Esophagus (tissue), 2 donors: Measurements from ENCODE around the gene AUTS2. TPM values are rescaled to one million over a fixed set of nuclear protein-coding genes. Genes with fewer than 3 reads are reported as not detected.
A peak's percentile ranks its signal among the peaks of the same experiment; 100 is the strongest.

Source experiments
- H3K27ac ChIP-seq, 2 donors: one replicate each; pipeline ENCODE4 v1.5.1; 2013; ENCODE audit warnings: low read depth in 2 of 2, mild to moderate bottlenecking in 2 of 2, inconsistent platforms in 1 of 2, low read length in 1 of 2, moderate library complexity in 1 of 2
- H3K27me3 ChIP-seq, 2 donors: one replicate each; pipeline ENCODE4 v1.6.1; 2013; ENCODE audit warnings: low read length in 2 of 2, control low read depth in 1 of 2, mild to moderate bottlenecking in 1 of 2; ENCODE audit not compliant: insufficient read depth in 2 of 2, control insufficient read depth in 1 of 2
- H3K36me3 ChIP-seq, 2 donors: one replicate each; pipeline ENCODE4 v1.6.1; 2013; ENCODE audit warnings: low read length in 1 of 2; ENCODE audit not compliant: control insufficient read depth in 2 of 2, insufficient read depth in 2 of 2
- H3K4me1 ChIP-seq, 2 donors: one replicate each; pipeline ENCODE4 v1.6.1; 2013; ENCODE audit warnings: low read length in 1 of 2; ENCODE audit not compliant: control insufficient read depth in 2 of 2, insufficient read depth in 2 of 2
- H3K4me3 ChIP-seq, 2 donors: one replicate each; pipeline ENCODE4 v1.5.1; 2013; ENCODE audit warnings: low read length in 2 of 2, mild to moderate bottlenecking in 2 of 2, low read depth in 1 of 2, moderate library complexity in 1 of 2
- H3K9me3 ChIP-seq, 2 donors: one replicate each; pipeline ENCODE4 v1.6.1; 2013; ENCODE audit warnings: mild to moderate bottlenecking in 2 of 2, low read depth in 1 of 2, low read length in 1 of 2, moderate library complexity in 1 of 2; ENCODE audit not compliant: control insufficient read depth in 2 of 2, insufficient read depth in 1 of 2
- WGBS, 2 donors: extraction: QIAGEN DNeasy Blood & Tissue Kit; methylation state at CpG; one replicate each; pipeline ENCODE4 v1.1.7; 2013; 5-methylcytosine and 5-hydroxymethylcytosine counted together
- polyA plus RNA-seq, 2 donors: library from polyadenylated mRNA; stranded (reverse); fragments of 200-250 nt; gene quantifications; one replicate each; pipeline ENCODE4 v1.2.3, GENCODE V29; 2013
- donor health status: healthy with polysubstance abuse.
- donor health status: Bipolar disorder and iron deficiency.

Gene AUTS2
- polyA plus RNA-seq, 2 donors: 8.3 to 15.6 TPM

DNA sequence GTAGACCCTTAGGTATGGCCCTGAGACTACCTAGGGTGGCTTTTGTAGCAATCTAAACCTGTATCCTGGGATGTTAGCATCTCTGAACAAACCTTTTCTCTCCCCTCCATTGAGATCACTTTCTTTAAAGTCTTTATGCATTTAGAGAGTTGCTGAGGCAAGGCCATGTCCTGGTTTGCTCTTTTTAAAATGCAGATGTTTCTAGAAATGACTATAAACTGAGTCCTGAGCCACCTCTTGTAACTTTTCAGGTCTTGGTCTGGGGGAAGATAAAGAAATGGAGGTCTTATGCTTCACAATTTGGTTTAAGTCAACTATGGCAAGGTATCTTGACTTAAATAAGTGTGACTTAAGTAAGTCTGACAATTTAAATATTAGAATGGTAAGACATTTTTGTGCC, 78.0 kb downstream of the AUTS2 start:
- Histone ChIP-seq H3K36me3 (no peaks in the 10 kb centered on the region), H3K27ac (no peak overlapping the region), H3K27me3 (no peaks in the 10 kb centered on the region), H3K4me1 (peaks cover 0 to 2% of the 10 kb centered on the region in 2 donors), H3K9me3 (no peaks in the 10 kb centered on the region), H3K4me3 (no peak overlapping the region)

DNA sequence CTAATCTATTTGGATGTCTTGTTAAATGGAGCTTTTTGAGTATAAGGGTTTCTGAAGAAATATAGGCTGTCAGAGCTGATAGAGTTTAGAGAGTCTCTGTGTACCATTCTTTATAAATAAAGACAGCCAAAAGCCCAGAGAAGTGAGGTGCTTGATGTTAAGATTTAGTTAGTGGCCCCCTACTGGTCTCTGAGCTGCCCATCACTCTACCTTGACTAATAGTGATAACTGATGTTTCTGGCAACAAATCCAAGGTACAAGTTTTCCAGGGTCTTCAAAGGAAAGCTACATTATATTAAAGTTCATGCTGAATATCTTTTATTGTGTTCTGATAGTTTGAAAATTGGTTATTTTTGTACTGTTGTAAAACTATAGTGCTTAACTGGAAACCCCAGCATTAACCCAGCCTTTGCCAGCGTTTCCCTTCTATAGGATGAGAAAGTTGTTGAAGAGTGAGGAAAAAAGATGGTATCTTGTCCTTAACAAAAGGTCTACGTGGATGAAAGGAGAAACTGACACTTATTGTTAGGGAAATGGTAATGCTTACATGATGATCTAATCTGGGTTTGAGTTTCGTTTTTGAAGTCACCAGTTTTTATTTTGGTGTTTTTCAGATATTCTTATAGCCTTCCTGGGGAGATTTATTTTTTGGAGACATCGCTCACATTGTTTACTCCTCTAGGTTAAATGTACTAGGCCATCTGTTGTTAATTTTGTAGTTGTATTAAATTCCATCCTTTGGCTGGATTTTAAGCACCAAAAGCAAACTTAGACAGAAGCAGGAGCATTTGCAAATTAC, 79.0 kb downstream of the AUTS2 start:
- no peak overlapping the region for H3K4me3 ChIP-seq
- WGBS, 2 donors: 47 to 70% methylated on average over 4 of the region's 4 CpGs
- H3K27me3 ChIP-seq: no peaks in the 10 kb centered on the region
- H3K4me1 ChIP-seq: peaks cover 0 to 2% of the 10 kb centered on the region in 2 donors
- H3K9me3 ChIP-seq: no peaks in the 10 kb centered on the region
- H3K36me3 ChIP-seq: no peaks in the 10 kb centered on the region
- no peak overlapping the region for H3K27ac ChIP-seq

DNA sequence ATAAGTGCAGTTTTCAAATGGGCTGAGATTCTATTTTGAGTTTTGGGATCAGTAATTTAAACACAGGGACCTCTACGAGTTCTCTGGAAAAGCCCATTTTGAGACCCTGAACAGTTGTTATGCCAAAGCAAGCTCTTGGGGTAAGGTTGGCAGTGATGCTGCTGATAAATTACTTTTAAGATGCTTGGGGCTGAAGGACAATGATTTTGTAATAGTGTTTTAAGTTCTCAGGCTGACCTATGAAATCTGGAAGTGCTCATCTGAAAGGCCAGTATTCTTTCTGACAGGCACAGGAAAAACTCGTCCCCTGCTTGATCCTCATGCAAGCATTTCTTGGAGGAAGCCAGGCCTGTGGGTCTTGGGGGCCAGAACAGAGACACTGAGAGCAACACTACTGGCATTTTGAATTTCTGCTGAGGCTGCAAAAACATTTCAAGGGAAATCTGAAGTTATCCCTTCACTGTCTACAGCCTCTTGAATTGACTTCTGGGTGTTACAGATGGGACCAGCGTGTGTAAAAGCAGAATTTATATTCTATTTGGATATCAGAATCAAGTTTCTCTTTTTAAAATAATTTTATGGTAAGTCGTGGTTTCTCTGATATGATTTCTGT, 79.7 kb downstream of the AUTS2 start:
- Histone ChIP-seq H3K36me3 (no peaks in the 10 kb centered on the region), H3K4me1 (peaks cover 0 to 2% of the 10 kb centered on the region in 2 donors), H3K27me3 (no peaks in the 10 kb centered on the region), H3K4me3 (no peak overlapping the region), H3K27ac (no peak overlapping the region), H3K9me3 (no peaks in the 10 kb centered on the region)
- WGBS, 2 donors: 43 to 57% methylated on average over 4 of the region's 4 CpGs

GRCh38 chr7:69678494-69679187, 80.4 kb downstream of the AUTS2 start:
- H3K27ac ChIP-seq: peak overlapping the region; percentile 9 to 47
- 48 to 64% methylated on average over 11 of the region's 11 CpGs for WGBS, 2 donors
- no peaks in the 10 kb centered on the region for H3K27me3 ChIP-seq
- H3K36me3 ChIP-seq: no peaks in the 10 kb centered on the region
- H3K4me1 ChIP-seq: peaks cover 0 to 2% of the 10 kb centered on the region in 2 donors
- H3K9me3 ChIP-seq: no peaks in the 10 kb centered on the region
- H3K4me3 ChIP-seq: no peak overlapping the region

- H3K9me3 ChIP-seq: no peaks in the 10 kb centered on the region
- no peak overlapping the region for H3K4me3 ChIP-seq
- WGBS, 2 donors: 80 to 82% methylated on average over 3 of the region's 3 CpGs
- no peak overlapping the region for H3K27ac ChIP-seq
- H3K36me3 ChIP-seq: no peaks in the 10 kb centered on the region
- H3K4me1 ChIP-seq: no peaks in the 10 kb centered on the region
- H3K27me3 ChIP-seq: no peaks in the 10 kb centered on the region
Observed at GRCh38 chr7:69681181-69681580, 82.9 kb downstream of the AUTS2 start.

DNA sequence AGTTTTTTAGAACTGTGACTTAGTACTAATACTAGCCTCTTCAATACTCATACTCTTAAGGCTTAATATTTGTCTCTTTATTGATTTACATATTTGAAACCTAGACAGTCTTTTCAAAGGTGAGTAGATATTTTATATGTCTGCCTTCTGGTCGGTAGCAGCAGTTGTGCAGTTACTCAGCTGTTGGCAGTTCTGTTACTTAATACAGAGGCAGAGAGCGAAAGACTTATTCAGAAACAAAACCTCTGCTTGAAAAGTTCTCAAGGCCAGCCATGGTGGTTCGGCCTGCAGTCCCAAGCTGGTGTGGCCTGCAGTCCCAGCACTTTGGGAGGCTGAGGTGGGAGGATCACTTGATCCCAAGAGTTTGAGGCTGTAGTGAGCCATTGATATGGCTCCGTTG, 84.2 kb downstream of the AUTS2 start:
- Histone ChIP-seq H3K4me1 (no peaks in the 10 kb centered on the region), H3K27me3 (no peaks in the 10 kb centered on the region), H3K27ac (no peak overlapping the region), H3K4me3 (no peak overlapping the region), H3K9me3 (no peaks in the 10 kb centered on the region), H3K36me3 (no peaks in the 10 kb centered on the region)
- 90 to 93% methylated on average over 4 of the region's 4 CpGs for WGBS, 2 donors

DNA sequence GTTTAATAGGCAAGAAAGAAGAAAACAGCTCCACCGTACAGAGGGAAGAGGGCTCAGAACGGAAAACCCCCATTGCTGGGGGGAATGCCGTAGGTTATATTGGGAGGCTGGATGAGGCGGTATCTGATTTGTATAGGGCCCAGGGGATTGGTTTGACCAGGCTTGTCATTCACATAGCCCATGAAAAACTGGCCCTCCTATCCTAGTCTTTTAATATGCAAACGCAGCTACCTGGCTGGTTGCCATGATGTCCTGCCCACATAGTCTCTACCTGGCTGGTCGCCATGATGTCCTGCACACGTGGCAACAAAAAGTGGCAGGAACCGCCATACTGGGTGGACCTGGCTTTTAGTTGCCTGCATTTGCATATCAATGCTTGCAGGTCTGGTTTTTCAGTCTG, 84.7 kb downstream of the AUTS2 start:
- Histone ChIP-seq H3K4me1 (no peaks in the 10 kb centered on the region), H3K4me3 (no peak overlapping the region), H3K36me3 (no peaks in the 10 kb centered on the region), H3K27me3 (no peaks in the 10 kb centered on the region), H3K27ac (no peak overlapping the region), H3K9me3 (no peaks in the 10 kb centered on the region)
- WGBS, 2 donors: 82 to 85% methylated on average over 8 of the region's 8 CpGs

DNA sequence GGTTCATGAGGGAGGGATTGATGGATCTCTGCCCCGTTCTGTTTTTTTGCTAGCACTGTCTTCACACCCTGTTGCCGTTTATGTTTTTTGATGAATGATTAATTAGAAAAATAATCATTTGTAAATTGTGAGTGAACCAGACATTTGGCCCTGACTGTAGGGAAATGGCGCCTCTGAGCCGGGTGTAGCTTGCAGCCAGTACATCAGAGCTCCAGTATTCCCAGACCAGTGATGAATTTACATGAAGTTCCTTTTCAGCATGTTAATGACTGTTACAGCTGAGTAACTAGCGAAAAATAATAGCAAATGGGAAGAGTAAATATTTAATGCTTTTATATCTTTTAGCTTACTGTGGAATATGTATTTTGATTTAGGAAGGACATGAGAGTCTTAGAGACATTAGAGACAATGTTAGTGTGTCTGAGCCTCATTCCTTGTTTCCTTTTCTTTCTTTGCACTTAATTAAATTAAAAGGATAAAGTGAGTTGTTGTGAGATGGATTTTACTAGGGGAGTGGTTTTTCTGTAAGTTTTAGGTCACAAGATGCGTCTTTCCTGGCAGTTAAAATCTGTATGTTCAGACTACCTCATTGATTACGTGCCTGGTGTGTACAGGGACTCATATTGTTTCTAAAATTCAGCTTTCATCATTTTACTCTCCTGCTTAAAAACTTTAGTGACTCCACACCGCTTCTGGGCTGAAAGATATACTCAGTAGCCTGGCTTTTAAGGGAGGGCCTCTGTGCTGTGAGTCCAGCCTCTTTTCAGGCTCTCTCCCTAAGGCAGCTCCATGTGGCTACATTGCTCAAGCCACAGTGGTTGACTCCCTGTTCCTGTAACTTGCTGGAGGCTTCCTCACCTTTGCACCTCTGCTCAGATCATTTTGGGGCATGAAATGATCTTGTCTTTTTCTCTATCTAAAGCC, 86.4 kb downstream of the AUTS2 start:
- H3K9me3 ChIP-seq: no peaks in the 10 kb centered on the region
- H3K36me3 ChIP-seq: no peaks in the 10 kb centered on the region
- WGBS, 2 donors: 80 to 82% methylated on average over 8 of the region's 8 CpGs
- H3K4me3 ChIP-seq: no peak overlapping the region
- H3K27me3 ChIP-seq: no peaks in the 10 kb centered on the region
- no peaks in the 10 kb centered on the region for H3K4me1 ChIP-seq
- H3K27ac ChIP-seq: no peak overlapping the region

DNA sequence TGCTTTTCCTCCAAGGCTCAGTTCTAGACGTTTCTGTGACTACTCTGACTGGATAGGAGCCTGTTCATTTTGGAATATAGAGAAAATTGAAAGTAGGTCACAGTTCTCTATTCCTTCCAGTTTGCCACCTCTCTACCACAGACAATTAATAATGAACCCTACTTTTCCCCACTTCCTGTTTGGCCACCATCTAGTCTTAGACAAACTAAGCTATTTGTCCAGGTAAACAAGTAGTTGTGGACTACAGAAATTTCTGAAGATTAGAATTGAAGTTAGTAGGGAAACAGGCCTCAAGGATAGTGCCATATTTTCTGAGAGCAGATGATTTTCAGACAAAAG, 87.0 kb downstream of the AUTS2 start:
- H3K4me3 ChIP-seq: no peak overlapping the region
- no peaks in the 10 kb centered on the region for H3K4me1 ChIP-seq
- 23 to 24% methylated on average over 1 of the region's 1 CpG for WGBS, 2 donors
- no peaks in the 10 kb centered on the region for H3K36me3 ChIP-seq
- no peaks in the 10 kb centered on the region for H3K9me3 ChIP-seq
- no peaks in the 10 kb centered on the region for H3K27me3 ChIP-seq
- no peak overlapping the region for H3K27ac ChIP-seq
